ENCODE data around the gene STOM. TPM values are rescaled to one million over a fixed set of nuclear protein-coding genes. Genes with fewer than 3 reads are reported as not detected.

STOM gene
- polyA plus RNA-seq, 3 donors, result 23.8 to 66.9 (median 63.8) TPM

GRCh38 chr9:121331992-121332685, 37.9 kb downstream of the STOM start:
- Histone ChIP-seq H3K4me3 (replicated peaks in 1 of 3; ENCODE audit: low read depth in 2 of 3, low read length in 3 of 3) (no peak overlapping the region), H3K4me1 (ENCODE audit: control insufficient read depth in 1 of 2, insufficient read depth in 2 of 2, low read length in 2 of 2) (no peaks in the 10 kb centered on the region), H3K27me3 (ENCODE audit: control insufficient read depth in 2 of 2, insufficient read depth in 2 of 2, low read length in 2 of 2) (no peaks in the 10 kb centered on the region), H2AFZ (ENCODE audit: insufficient read depth, low read depth, low read length, poor library complexity, severe bottlenecking) (no peak overlapping the region), H3K79me2 (ENCODE audit: insufficient read depth, low read length) (no peaks in the 10 kb centered on the region), H3K9me3 (replicated peaks in 1 of 2; ENCODE audit: control insufficient read depth in 1 of 2, insufficient read depth in 1 of 2, low read length in 2 of 2) (no peaks in the 10 kb centered on the region), H3K27ac (ENCODE audit: low read depth in 1 of 2, low read length in 2 of 2) (no peak overlapping the region), H3K9ac (ENCODE audit: insufficient read depth, low read length, poor library complexity, severe bottlenecking) (no peak overlapping the region), H3K36me3 (replicated peaks in 1 of 2; ENCODE audit: control insufficient read depth in 1 of 2, insufficient read depth in 2 of 2, low read length in 2 of 2) (peaks cover 64 to 100% of the 10 kb centered on the region in 2 donors), H3K4me2 (replicated peaks; ENCODE audit: extremely low read depth, low read length, poor library complexity, severe bottlenecking) (no peak overlapping the region), H4K20me1 (ENCODE audit: insufficient read depth, low read length) (no peaks in the 10 kb centered on the region)
- peak overlapping the region in 1 of 2 donors; percentile 27 for H3K4me3 Mint-ChIP-seq
- peaks cover 2% of the 10 kb centered on the region for H3K4me1 Mint-ChIP-seq
- H3K27me3 Mint-ChIP-seq (ENCODE audit: low read depth in 3 of 3), result peaks cover 0 to 1% (median 0%) of the 10 kb centered on the region in 3 donors
- intact Hi-C loops (cut with micrococcal nuclease), result no loop called here
- DNase-seq, result no peak
- H3K36me3 Mint-ChIP-seq, result peaks cover 78 to 81% of the 10 kb centered on the region in 2 donors
- peak overlapping the region in 1 of 7 donors; percentile 72 for H3K27ac Mint-ChIP-seq
- no peak for TF ChIP-seq CTCF (IDR thresholded peaks at IDR 0.05)
- no peaks in the 10 kb centered on the region for H3K9me3 Mint-ChIP-seq
- 98% methylated on average over 8 of the region's 14 CpGs for WGBS (ENCODE audit: insufficient coverage)

DNA sequence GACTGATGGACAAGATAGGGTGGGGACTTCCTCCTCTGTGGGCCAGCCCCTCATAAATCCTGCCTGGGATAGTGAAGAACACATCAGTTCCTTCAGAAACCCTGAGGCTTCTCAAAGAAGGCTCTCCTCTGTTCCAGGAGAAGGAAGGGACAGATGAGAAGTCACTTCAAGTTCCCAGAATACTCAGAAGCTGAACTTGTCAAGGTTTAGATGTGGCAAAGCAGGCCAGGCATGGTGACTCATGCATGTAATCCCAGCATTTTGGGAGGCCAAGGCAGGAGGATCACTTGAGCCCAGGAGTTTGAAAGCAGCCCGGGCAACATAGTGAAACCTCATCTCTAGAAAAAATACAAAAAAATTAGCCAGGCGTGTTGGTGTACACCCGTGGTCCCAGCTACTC, 38.5 kb downstream of the STOM start:
- H3K4me1 Mint-ChIP-seq, result peaks cover 2% of the 10 kb centered on the region
- no peak overlapping the region for H3K4me3 Mint-ChIP-seq
- H3K9me3 Mint-ChIP-seq, result no peaks in the 10 kb centered on the region
- Histone ChIP-seq H4K20me1 (ENCODE audit: insufficient read depth, low read length) (no peaks in the 10 kb centered on the region), H3K36me3 (replicated peaks in 1 of 2; ENCODE audit: control insufficient read depth in 1 of 2, insufficient read depth in 2 of 2, low read length in 2 of 2) (peaks cover 70 to 100% of the 10 kb centered on the region in 2 donors), H2AFZ (ENCODE audit: insufficient read depth, low read depth, low read length, poor library complexity, severe bottlenecking) (no peak overlapping the region), H3K4me1 (ENCODE audit: control insufficient read depth in 1 of 2, insufficient read depth in 2 of 2, low read length in 2 of 2) (no peaks in the 10 kb centered on the region), H3K4me2 (replicated peaks; ENCODE audit: extremely low read depth, low read length, poor library complexity, severe bottlenecking) (no peak overlapping the region), H3K79me2 (ENCODE audit: insufficient read depth, low read length) (no peaks in the 10 kb centered on the region), H3K9ac (ENCODE audit: insufficient read depth, low read length, poor library complexity, severe bottlenecking) (no peak overlapping the region), H3K4me3 (replicated peaks in 1 of 3; ENCODE audit: low read depth in 2 of 3, low read length in 3 of 3) (no peak overlapping the region), H3K27ac (ENCODE audit: low read depth in 1 of 2, low read length in 2 of 2) (no peak overlapping the region), H3K9me3 (replicated peaks in 1 of 2; ENCODE audit: control insufficient read depth in 1 of 2, insufficient read depth in 1 of 2, low read length in 2 of 2) (no peaks in the 10 kb centered on the region), H3K27me3 (ENCODE audit: control insufficient read depth in 2 of 2, insufficient read depth in 2 of 2, low read length in 2 of 2) (no peaks in the 10 kb centered on the region)
- peaks cover 78 to 86% of the 10 kb centered on the region in 2 donors for H3K36me3 Mint-ChIP-seq
- H3K27me3 Mint-ChIP-seq (ENCODE audit: low read depth in 3 of 3), result peaks cover 0 to 1% (median 0%) of the 10 kb centered on the region in 3 donors
- TF ChIP-seq CTCF (IDR thresholded peaks at IDR 0.05), result no peak
- WGBS (ENCODE audit: insufficient coverage), result no CpG with 5 or more reads among the region's 3 CpGs
- H3K27ac Mint-ChIP-seq, result peak overlapping the region in 2 of 7 donors; percentile 3 to 32
- no peak for DNase-seq
- intact Hi-C loops (cut with micrococcal nuclease), result no loop called here
